ENCODE data around the gene FAM13C.
"Not testable (repeated sequence)": the region's sequence is repeated elsewhere in the genome, so short reads cannot be mapped to it uniquely, and the experiment has no call there.

FAM13C gene

GRCh38 chr10:59225211-59225610 is 137.1 kb downstream of the FAM13C start:
- Mint-ChIP-seq H3K36me3 (ENCODE audit: low read depth) (no peaks in the 10 kb centered on the region), H3K27ac (no peak overlapping the region), H3K9me3 (no peaks in the 10 kb centered on the region), H3K4me3 (no peak overlapping the region), H3K27me3 (ENCODE audit: low read depth, poor library complexity) (no peaks in the 10 kb centered on the region), H3K4me1 (no peaks in the 10 kb centered on the region)
- DNase-seq = no peak
- TF ChIP-seq CTCF (IDR thresholded peaks at IDR 0.05) = no peak

GRCh38 chr10:59223597-59223996 is 138.8 kb downstream of the FAM13C start:
- not testable (repeated sequence) for H3K27ac Mint-ChIP-seq; DNase-seq; H3K36me3 Mint-ChIP-seq (ENCODE audit: low read depth); H3K4me1 Mint-ChIP-seq; H3K27me3 Mint-ChIP-seq (ENCODE audit: low read depth, poor library complexity); H3K9me3 Mint-ChIP-seq; H3K4me3 Mint-ChIP-seq

GRCh38 chr10:59222788-59223187 is 139.6 kb downstream of the FAM13C start:
- no peak overlapping the region for H3K27ac Mint-ChIP-seq
- no peak for DNase-seq
- TF ChIP-seq CTCF (IDR thresholded peaks at IDR 0.05) = no peak

GRCh38 chr10:59216178-59216869 is 146.0 kb downstream of the FAM13C start:
- no peaks in the 10 kb centered on the region for H3K9me3 Mint-ChIP-seq
- no peak overlapping the region for H3K4me3 Mint-ChIP-seq
- no peak overlapping the region for H3K27ac Mint-ChIP-seq
- peaks cover 3% of the 10 kb centered on the region for H3K27me3 Mint-ChIP-seq (ENCODE audit: low read depth, poor library complexity)
- no peak for TF ChIP-seq CTCF (IDR thresholded peaks at IDR 0.05)
- no peak for DNase-seq
- no peaks in the 10 kb centered on the region for H3K36me3 Mint-ChIP-seq (ENCODE audit: low read depth)
- H3K4me1 Mint-ChIP-seq = no peaks in the 10 kb centered on the region

More at GRCh38 chr10:59222788-59223187, 139.6 kb downstream of the FAM13C start:
- H3K27me3 Mint-ChIP-seq (ENCODE audit: low read depth, poor library complexity) = no peaks in the 10 kb centered on the region
- no peak overlapping the region for H3K4me3 Mint-ChIP-seq
- no peaks in the 10 kb centered on the region for H3K4me1 Mint-ChIP-seq
- no peaks in the 10 kb centered on the region for H3K9me3 Mint-ChIP-seq
- no peaks in the 10 kb centered on the region for H3K36me3 Mint-ChIP-seq (ENCODE audit: low read depth)

GRCh38 chr10:59214160-59214559 is 148.2 kb downstream of the FAM13C start:
- no peak for TF ChIP-seq CTCF (IDR thresholded peaks at IDR 0.05)
- Mint-ChIP-seq H3K27me3 (ENCODE audit: low read depth, poor library complexity) (peaks cover 3% of the 10 kb centered on the region), H3K4me1 (no peaks in the 10 kb centered on the region), H3K9me3 (peaks cover 8% of the 10 kb centered on the region), H3K4me3 (no peak overlapping the region), H3K27ac (no peak overlapping the region), H3K36me3 (ENCODE audit: low read depth) (no peaks in the 10 kb centered on the region)
- DNase-seq = no peak

- Mint-ChIP-seq H3K9me3 (peaks cover 18% of the 10 kb centered on the region), H3K36me3 (ENCODE audit: low read depth) (no peaks in the 10 kb centered on the region), H3K4me1 (no peaks in the 10 kb centered on the region), H3K27me3 (ENCODE audit: low read depth, poor library complexity) (peaks cover 3% of the 10 kb centered on the region), H3K4me3 (no peak overlapping the region), H3K27ac (no peak overlapping the region)
- no peak for DNase-seq
- no peak for TF ChIP-seq CTCF (IDR thresholded peaks at IDR 0.05)
Observed at GRCh38 chr10:59212301-59212798, 150.0 kb downstream of the FAM13C start.

All from nephron progenitor cell (in vitro differentiated cells).